GM12891 (cell line): Measurements from ENCODE around the gene ZSCAN32.

Source experiments
- POLR2A ChIP-seq: IDR thresholded peaks from 2 replicates; pipeline ENCODE4 v1.6.1; 2011; ENCODE audit warnings: low read depth, low read length, control low read depth
- TAF1 ChIP-seq: IDR thresholded peaks from 2 replicates; pipeline ENCODE4 v1.6.1; 2011; ENCODE audit warnings: low read depth, low read length, control low read depth

DNA sequence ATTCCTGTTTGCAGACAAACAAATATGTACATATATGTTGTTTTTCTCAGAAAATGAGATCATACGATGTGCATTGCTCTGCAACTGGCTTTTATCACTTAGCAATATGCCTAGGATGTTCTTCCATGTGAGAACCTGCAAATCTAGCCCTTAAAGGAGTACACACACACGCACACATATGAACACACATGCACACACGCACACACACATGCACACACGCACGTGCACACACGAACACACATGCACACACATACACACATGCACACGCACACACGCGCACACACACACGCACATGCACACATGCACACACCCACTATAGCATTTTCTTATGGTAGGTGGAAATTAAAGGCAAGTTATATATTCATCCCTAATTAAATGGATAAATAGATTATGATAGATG lies 53.2 kb downstream of the ZSCAN32 start:
- TF ChIP-seq POLR2A (no peak), TAF1 (no peak)
